Measurements from ENCODE around the gene NTN1.
"Not testable (repeated sequence)": the region's sequence is repeated elsewhere in the genome, so short reads cannot be mapped to it uniquely, and the experiment has no call there.

Gene NTN1

GRCh38 chr17:9094193-9094592 is 72.9 kb downstream of the NTN1 start:
- no peak overlapping the region for H3K4me3 ChIP-seq (ENCODE audit: control insufficient read depth, low read depth, low read length)
- no peak for TF ChIP-seq CTCF (IDR thresholded peaks at IDR 0.05; ENCODE audit: control insufficient read depth, insufficient read depth, low read depth, low read length, missing control alignments)
- DNase-seq (ENCODE audit: low read depth): no peak

- DNase-seq (ENCODE audit: low read depth): no peak
- no peak for TF ChIP-seq CTCF (IDR thresholded peaks at IDR 0.05; ENCODE audit: control insufficient read depth, insufficient read depth, low read depth, low read length, missing control alignments)
- H3K4me3 ChIP-seq (ENCODE audit: control insufficient read depth, low read depth, low read length): no peak overlapping the region
These were observed 74.1 kb downstream of the NTN1 start for GRCh38 chr17:9095390-9095789.

- H3K4me3 ChIP-seq (ENCODE audit: control insufficient read depth, low read depth, low read length): no peak overlapping the region
- TF ChIP-seq CTCF (IDR thresholded peaks at IDR 0.05; ENCODE audit: control insufficient read depth, insufficient read depth, low read depth, low read length, missing control alignments): no peak
- no peak for DNase-seq (ENCODE audit: low read depth)
These were observed 77.0 kb downstream of the NTN1 start for GRCh38 chr17:9098242-9098825.

- TF ChIP-seq CTCF (IDR thresholded peaks at IDR 0.05; ENCODE audit: control insufficient read depth, insufficient read depth, low read depth, low read length, missing control alignments): no peak
- H3K4me3 ChIP-seq (ENCODE audit: control insufficient read depth, low read depth, low read length): no peak overlapping the region
- no peak for DNase-seq (ENCODE audit: low read depth)
These were observed 80.0 kb downstream of the NTN1 start for GRCh38 chr17:9101356-9101755.

GRCh38 chr17:9103193-9103592 is 81.9 kb downstream of the NTN1 start:
- not testable (repeated sequence) for DNase-seq (ENCODE audit: low read depth)

GRCh38 chr17:9104370-9105041 is 83.2 kb downstream of the NTN1 start:
- TF ChIP-seq CTCF (IDR thresholded peaks at IDR 0.05; ENCODE audit: control insufficient read depth, insufficient read depth, low read depth, low read length, missing control alignments): no peak
- no peak for DNase-seq (ENCODE audit: low read depth)
- no peak overlapping the region for H3K4me3 ChIP-seq (ENCODE audit: control insufficient read depth, low read depth, low read length)

More at GRCh38 chr17:9103193-9103592, 81.9 kb downstream of the NTN1 start:
- H3K4me3 ChIP-seq (ENCODE audit: control insufficient read depth, low read depth, low read length): not testable (repeated sequence)

GRCh38 chr17:9105068-9105868 is 84.0 kb downstream of the NTN1 start:
- no peak for TF ChIP-seq CTCF (IDR thresholded peaks at IDR 0.05; ENCODE audit: control insufficient read depth, insufficient read depth, low read depth, low read length, missing control alignments)
- H3K4me3 ChIP-seq (ENCODE audit: control insufficient read depth, low read depth, low read length): no peak overlapping the region
- DNase-seq (ENCODE audit: low read depth): no peak

- DNase-seq (ENCODE audit: low read depth); H3K4me3 ChIP-seq (ENCODE audit: control insufficient read depth, low read depth, low read length): not testable (repeated sequence)
These were observed 85.0 kb downstream of the NTN1 start for GRCh38 chr17:9106278-9106677.
